GM21737 (cell line): ENCODE results near the gene AKT1.

Experiments used
- ATAC-seq: cut with Tn5 transposase; IDR thresholded peaks from one replicate; pipeline ENCODE4 v1.9.1; 2021; ENCODE audit warnings: mild to moderate bottlenecking, moderate library complexity; ENCODE audit not compliant: unreplicated experiment

Gene AKT1

GRCh38 chr14:104725772-104726548 is 69.6 kb downstream of the AKT1 start:
- no peak for ATAC-seq

GRCh38 chr14:104724981-104725771 is 70.4 kb downstream of the AKT1 start:
- no peak for ATAC-seq

- ATAC-seq: no peak
Measured at GRCh38 chr14:104724407-104724980, 71.1 kb downstream of the AKT1 start.

GRCh38 chr14:104723651-104724406 is 71.7 kb downstream of the AKT1 start, which contains the start of gene ADSS1:
TSS of gene ADSS1 (plus strand) at chr14:104724229. CDS start at chr14:104724271, 42 bp downstream.
- ATAC-seq: peak; percentile 46

GRCh38 chr14:104722938-104723650 is 72.5 kb downstream of the AKT1 start:
- no peak for ATAC-seq

GRCh38 chr14:104721505-104722431 is 73.8 kb downstream of the AKT1 start:
- no peak for ATAC-seq
